ENCODE measurements around the gene TMPRSS15.

DNA sequence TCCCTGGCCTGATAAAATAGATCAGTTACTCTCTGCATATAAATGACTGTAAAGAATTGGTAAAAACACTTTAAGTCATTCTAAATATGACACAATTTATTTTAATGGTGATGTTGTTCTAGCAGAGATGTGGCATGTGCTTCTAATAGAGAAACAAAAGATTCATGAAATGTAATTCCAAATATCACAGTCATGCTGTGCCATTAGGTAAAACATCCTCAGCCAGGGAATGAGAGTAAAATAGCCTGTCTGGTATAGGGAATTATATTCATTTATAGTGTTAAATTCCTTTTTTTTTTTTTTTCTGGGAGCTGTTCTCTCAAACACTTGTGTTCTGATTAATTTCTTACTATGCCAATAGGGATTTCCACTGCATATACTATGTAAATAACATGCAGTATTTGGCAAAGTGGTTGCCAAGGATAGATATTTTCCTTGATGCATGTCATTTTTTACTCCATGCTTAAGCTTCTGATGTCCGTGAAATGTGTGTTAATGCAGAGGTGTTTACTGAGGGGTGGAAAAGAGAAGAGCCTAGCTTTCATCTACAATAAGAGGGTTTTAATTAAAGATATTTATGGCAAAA is 67.8 kb downstream of the TMPRSS15 start:
- TF ChIP-seq, protein P1, sequence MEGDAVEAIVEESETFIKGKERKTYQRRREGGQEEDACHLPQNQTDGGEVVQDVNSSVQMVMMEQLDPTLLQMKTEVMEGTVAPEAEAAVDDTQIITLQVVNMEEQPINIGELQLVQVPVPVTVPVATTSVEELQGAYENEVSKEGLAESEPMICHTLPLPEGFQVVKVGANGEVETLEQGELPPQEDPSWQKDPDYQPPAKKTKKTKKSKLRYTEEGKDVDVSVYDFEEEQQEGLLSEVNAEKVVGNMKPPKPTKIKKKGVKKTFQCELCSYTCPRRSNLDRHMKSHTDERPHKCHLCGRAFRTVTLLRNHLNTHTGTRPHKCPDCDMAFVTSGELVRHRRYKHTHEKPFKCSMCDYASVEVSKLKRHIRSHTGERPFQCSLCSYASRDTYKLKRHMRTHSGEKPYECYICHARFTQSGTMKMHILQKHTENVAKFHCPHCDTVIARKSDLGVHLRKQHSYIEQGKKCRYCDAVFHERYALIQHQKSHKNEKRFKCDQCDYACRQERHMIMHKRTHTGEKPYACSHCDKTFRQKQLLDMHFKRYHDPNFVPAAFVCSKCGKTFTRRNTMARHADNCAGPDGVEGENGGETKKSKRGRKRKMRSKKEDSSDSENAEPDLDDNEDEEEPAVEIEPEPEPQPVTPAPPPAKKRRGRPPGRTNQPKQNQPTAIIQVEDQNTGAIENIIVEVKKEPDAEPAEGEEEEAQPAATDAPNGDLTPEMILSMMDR (IDR thresholded peaks at IDR 0.05; ENCODE audit: low read depth, low read length): no peak
- TF ChIP-seq, protein P2, sequence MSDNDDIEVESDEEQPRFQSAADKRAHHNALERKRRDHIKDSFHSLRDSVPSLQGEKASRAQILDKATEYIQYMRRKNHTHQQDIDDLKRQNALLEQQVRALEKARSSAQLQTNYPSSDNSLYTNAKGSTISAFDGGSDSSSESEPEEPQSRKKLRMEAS (IDR thresholded peaks at IDR 0.05; ENCODE audit: low read depth, low read length): no peak
- no peak for TF ChIP-seq POLR2A (IDR thresholded peaks at IDR 0.05; ENCODE audit: extremely low read depth, insufficient read length)
- TF ChIP-seq MYC (IDR thresholded peaks at IDR 0.05; ENCODE audit: low read depth, low read length): no peak
